ENCODE measurements around the gene ZDHHC9.
"Not testable (repeated sequence)": the region's sequence is repeated elsewhere in the genome, so short reads cannot be mapped to it uniquely, and the experiment has no call there.

ZDHHC9 gene
- long read RNA-seq, donor 1, full-length matches to known transcripts, result 14 of 14 reads
- long read RNA-seq, donor 1, partial matches to known transcripts, result 0 of 14 reads
- long read RNA-seq, donor 1, other reads (novel, unspliced or antisense), result 0 of 14 reads
- long read RNA-seq, donor 2, full-length matches to known transcripts, result 4 of 4 reads
- long read RNA-seq, donor 2, partial matches to known transcripts, result 0 of 4 reads
- long read RNA-seq, donor 2, other reads (novel, unspliced or antisense), result 0 of 4 reads
- long read RNA-seq, donor 3, full-length matches to known transcripts, result 2 of 2 reads
- long read RNA-seq, donor 3, partial matches to known transcripts, result 0 of 2 reads
- long read RNA-seq, donor 3, other reads (novel, unspliced or antisense), result 0 of 2 reads
- long read RNA-seq, donor 4, full-length matches to known transcripts, result 6 of 6 reads
- long read RNA-seq, donor 4, partial matches to known transcripts, result 0 of 6 reads
- long read RNA-seq, donor 4, other reads (novel, unspliced or antisense), result 0 of 6 reads
- long read RNA-seq, donor 5, full-length matches to known transcripts, result 13 of 13 reads
- long read RNA-seq, donor 5, partial matches to known transcripts, result 0 of 13 reads
- long read RNA-seq, donor 5, other reads (novel, unspliced or antisense), result 0 of 13 reads
- long read RNA-seq, donor 6, full-length matches to known transcripts, result 5 of 5 reads
- long read RNA-seq, donor 6, partial matches to known transcripts, result 0 of 5 reads
- long read RNA-seq, donor 6, other reads (novel, unspliced or antisense), result 0 of 5 reads
- long read RNA-seq, donor 7, full-length matches to known transcripts, result 7 of 41 reads
- long read RNA-seq, donor 7, partial matches to known transcripts, result 34 of 41 reads
- long read RNA-seq, donor 7, other reads (novel, unspliced or antisense), result 0 of 41 reads
- long read RNA-seq, donor 8, full-length matches to known transcripts, result 7 of 7 reads
- long read RNA-seq, donor 8, partial matches to known transcripts, result 0 of 7 reads
- long read RNA-seq, donor 8, other reads (novel, unspliced or antisense), result 0 of 7 reads

DNA sequence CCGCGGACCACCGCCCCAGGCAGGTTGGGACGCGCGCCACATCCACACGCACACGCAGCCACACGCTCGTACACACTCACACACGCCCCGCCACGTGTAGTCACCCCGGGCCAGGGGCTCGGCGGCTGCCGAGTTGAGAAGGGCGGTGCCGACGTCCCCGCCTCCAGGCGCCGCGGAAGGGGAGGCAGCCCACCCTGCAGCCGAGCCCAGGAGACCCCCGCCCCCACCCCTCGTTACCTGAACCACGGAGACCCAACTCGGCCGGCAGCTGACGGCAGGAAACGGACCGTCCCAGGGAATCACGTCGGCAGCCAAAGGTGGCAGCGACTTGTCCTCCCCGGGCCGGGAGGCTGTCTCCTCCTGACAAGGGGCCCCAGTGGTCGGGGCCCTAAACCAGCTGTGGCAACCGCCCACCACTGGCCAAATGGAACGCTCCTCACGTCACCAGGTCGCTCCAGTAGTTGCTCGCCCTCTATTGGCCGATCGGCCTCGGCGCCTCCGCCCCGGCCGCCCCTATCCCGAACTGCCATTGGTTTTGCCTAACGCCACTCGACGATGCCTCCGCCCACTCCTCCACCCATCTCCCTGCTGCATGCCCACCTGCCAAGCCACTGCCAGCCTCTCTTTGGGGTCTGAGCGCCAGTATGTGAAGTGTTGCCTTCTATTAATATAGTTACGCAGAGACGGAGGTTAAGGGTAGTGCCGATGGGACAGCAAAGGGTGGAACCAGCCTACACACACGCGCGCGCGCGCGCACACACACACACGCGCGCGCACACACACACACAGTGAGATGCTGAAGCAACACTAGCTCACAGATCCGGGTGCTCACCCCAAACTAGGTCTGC is at the start of gene ZDHHC9:
ZDHHC9 (minus strand) TSS at position 428 of the 848 bp plus-strand sequence. CDS start 1,941 bp downstream, outside the sequence.
- peak; percentile 84 for DNase-seq

DNA sequence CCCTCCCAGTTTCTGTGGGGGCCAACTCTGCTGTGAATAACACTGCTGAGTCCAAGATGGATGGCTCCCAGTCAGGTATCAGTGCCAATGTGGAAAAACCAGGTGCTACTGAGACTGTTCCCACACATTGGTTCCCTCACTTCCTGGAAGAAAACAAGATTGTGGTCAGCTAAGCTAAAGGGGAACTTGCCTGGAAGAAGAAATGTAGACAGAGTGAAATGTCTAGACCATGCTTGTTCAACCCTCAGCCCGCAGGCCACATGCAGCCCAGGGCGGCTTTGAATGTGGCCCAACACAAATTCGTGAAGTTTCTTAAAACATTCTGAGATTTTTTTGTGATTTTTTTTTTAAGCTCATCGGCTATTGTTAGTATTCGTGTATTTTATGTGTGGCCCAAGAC is 33.7 kb upstream of the ZDHHC9 start:
- no peak for DNase-seq

DNA sequence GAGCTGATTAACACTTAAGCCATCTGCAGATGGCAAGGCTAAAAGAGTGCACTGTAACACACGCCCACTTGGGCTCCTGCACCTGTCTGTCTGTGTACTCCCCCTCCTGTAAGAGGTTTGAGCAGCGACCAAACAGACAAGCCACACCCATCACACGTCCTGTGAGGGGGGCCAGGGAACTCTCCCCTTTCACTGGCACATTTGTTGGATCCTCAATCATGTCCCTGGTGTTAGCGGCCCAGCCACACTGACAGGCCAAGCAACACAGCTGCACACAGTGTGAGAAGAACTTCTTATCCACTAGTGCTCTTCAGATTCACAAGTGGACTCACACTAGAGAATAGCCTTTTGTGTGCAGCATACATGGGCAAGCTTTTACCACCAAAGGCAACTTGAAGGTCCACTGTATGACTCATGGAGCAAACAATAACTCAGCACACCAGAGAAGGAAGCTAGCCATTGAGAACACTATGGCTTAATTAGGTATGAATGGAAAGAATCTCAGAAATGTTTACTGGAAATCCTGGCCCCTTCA is 33.2 kb upstream of the ZDHHC9 start:
- DNase-seq, result no peak

DNA sequence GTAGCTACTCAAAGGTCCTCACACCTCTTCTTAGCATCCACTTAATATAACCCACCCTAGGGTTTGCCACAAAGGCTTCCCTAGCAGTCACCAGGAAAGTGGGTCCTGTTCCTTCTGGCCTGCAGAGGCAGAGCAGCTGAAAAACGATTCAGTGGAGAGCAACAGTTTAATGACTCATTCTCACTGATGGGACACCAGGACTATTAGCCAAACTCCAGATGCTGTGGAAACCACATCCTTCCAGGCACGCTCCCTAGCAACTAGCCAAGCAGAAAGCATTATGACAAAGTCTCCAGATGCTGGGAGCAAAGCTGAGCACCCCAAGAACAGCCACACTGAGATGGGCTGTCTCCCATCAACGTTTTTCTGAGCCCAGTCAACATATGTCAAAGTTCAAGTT is 32.0 kb upstream of the ZDHHC9 start:
- no peak for DNase-seq

DNA sequence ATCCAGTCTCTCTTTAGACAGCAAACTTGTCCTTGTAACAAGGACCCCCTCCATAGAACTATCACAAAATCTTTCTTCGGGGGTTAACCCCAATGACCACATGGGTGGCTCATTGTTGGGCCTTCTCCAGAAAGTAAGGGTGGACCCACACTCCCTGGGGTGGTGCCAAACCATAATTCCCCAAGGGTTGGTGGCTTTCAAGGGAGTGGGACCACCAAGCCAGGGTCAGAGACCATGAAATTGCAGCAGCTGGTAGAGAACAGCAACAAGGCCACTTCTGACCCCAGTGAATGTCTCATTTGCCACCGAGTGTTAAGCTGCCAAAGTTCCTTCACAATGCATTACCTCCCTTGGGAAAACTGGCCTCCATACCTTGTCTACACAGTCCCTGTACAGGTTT is 28.8 kb upstream of the ZDHHC9 start:
- DNase-seq, result no peak

DNA sequence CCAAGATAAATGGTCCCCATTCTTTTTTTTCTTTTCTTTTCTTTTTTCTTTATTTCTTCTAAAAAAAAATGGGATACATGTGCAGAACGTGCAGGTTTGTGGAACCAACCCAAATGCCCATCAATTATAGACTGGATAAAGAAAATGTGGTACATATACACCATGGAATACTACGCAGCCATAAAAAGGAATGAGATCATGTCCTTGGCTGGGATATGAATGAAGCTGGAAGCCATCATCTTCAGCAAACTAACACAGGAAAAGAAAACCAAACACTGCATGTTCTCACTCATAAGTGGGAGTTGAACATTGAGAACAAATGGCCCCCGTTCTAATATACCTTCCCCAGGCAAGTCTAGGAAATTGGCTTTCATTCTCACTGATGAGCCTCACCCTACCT is 22.6 kb upstream of the ZDHHC9 start:
- DNase-seq, result not testable (repeated sequence)

DNA sequence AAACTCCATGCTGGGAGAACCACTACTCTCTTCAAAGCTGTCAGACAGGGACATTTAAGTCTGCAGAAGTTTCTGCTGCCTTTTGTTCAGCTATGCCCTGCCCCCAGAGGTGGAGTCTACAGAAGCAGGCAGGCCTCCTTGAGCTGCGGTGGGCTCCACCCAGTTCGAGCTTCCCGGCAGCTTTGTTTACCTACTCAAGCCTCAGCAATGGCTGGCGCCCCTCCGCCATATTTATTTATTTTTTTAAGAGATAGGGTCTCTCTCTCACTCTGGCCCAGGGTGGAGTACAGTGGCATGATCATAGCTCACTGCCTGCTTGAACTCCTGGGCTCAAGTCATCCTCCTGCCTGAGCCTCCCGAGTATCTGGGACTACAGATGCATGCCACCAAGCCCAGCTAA is 15.4 kb upstream of the ZDHHC9 start:
- not testable (repeated sequence) for DNase-seq

DNA sequence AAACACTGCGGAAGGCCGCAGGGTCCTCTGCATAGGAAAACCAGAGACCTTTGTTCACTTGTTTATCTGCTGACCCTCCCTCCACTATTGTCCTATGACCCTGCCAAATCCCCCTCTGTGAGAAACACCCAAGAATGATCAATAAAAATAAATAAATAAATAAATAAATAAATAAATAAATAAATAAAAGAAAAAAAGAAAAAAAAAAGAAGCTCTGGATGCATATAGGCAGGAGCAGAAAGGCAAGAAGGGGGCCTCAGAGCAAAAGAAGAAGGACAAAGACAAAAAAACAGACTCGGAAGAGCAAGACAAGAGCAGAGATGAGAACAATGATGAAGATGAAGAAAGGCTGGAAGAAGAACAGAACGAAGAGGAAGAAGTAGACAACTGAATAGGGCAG is 8.1 kb upstream of the ZDHHC9 start:
- not testable (repeated sequence) for DNase-seq

DNA sequence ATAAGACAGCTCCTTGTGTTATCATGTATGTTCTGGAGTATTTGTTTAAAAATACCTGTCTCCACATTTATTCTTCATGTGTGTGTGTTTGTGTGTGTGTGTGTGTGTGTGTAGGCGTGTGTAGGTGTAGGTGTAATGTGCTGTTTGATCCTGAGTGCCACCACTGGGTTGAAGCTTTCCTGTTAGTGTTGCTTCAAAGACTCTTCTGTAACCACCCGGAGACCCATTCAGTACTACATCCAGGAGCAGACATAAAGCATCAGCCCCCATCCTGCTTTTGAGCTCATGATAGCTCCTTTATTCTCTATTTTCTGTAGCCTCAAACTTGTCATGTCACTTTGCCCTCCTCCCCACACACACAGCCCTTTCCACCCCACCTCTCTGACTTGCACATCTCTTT is 3.0 kb upstream of the ZDHHC9 start:
- no peak for DNase-seq

DNA sequence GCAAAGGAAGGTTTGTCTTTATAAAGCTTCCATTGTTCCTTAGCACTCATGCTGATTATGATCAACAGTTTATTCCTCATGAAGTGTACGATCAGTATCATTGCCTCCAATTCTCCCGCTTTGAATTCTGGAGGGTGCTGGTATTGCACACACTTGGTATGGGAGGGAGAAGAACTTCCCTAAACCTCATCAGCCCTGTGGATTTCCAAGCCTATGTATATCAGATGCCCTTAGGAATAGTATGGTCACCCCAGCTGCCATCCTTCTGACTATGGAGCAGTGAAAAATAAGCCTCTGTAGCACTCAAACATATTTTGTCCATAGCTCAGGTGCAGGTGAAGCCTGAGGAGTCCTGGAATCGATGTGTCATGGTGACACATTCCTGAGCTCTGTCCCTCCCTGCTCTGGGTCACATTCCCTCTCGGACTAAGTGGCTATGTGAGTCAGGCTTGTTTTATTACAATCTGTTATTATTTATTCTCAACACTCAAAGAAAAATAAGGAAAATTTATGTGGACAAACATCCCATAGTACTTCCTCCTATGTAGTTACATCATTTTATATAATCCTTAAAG is 2.0 kb upstream of the ZDHHC9 start:
- no peak for DNase-seq

DNA sequence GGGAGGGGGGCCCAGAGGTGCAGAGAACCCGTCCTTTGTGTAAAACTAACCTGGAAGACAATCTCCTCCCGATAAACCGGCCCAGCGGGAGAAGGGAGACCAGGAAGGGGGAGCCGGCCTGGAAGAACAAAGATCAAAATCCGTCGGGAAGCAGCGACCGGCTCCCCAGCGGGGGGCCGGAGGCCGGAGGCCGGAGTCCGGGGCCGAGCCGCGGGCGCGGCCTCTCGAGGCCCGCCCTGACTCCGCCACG is 552 bp downstream of the ZDHHC9 start:
- DNase-seq, result no peak

DNA sequence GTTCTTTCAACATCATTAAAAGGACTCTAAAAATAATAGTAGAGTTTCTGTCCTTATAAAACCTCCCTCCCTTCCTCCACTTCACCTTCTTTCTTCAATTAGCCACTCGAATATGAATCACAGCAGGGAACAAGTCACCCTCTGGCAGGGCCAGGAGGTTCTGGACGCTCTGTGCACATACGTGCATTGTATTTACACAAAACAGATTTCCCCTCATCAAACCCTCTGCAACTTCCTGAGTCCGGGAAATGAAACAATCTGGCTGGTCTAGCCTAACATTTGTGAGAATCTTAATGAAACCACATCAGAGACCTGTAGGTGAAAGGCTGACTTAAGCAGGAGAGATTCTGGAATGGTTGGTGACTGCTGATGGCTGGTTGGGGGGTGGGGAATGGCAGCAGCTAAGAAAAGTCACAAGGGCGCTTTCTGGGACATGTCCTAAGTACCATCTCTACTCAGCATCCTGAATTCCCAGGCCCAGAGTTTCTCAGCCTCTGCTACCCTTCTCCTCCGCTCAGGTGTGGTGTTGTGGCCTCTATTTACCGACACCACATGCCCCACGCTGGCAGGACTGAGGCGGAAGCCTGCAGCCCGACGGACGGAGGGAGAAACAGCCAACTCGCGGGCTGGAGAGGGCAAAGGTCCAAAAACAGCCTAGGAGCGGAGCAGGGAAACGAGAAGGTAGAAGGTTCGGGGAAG is 1.0 kb downstream of the ZDHHC9 start:
- DNase-seq, result no peak

DNA sequence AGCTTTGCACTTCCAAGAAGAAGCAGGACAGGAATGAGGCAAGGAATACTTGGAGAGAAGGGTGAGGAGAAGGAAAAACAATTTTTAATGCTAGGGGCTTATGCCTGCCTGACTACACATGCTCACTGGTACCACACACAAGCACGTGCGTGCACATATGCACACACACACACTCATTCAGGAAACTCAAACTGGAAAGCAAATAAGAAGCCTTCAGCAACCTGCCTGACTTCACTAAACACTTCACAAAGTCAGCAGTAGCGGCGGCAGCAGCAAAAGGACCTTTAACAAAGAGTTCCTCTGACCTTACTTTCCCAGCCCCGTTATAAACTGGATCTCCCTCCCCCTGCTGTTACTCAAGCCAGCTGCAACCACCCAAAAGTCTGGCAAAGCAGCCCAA is 3.3 kb downstream of the ZDHHC9 start:
- no peak for DNase-seq

DNA sequence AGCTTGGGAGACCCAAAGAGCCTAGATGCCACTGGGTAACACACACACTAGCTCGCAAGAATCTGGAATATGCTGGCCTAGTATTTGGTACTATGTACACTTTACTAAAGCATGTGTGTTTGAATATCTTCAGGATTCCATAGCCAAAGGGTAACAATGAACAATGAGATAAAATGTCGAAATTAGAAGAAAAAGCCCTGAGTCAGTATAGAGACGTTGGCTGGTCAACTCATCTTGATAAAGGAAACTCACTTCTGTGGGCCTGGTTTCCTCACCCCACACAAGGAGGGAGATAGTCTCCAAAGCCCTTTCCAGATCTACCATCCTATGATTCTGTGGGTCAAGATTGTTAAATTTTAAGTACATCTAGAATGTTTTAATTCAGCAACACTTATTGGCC is 6.9 kb downstream of the ZDHHC9 start:
- DNase-seq, result no peak

DNA sequence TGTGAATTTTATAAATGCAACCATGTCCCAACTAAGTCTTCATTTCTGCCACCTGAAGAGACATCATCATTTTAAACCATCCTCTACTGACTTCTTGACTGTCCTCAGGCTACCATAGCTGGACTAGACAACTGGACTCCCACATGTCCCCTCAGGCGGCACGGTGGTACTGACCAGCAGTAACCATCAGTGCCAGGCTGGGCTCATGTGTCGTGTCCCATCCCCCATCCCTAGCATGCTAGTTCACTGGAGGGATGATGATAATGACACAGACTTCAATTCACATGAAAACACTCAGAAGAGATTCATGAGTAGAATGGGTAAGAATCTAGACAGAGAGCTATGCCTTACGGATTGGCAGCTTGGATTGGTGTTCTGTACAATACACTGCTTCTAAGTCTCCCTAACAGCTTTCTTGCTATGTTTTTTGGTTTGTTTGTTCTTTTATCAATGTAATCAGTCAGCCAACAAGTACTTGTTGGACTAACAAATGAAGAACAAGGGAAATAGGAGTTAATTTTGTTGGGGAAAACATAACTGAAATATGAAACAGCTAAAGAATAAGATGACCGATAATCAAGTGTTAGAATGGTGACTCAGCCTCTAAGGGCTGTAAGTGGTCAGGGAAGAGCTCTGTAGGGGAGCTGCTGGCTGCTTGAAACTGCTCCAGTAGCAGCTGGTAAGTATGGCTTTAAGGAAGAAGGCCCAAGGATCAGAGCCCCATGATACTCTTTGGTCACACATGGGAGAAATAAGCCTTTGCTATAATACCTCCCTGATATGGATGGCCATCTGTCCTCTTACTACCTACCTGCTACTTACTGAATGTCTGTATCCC is 10.3 kb downstream of the ZDHHC9 start:
- no peak for DNase-seq

DNA sequence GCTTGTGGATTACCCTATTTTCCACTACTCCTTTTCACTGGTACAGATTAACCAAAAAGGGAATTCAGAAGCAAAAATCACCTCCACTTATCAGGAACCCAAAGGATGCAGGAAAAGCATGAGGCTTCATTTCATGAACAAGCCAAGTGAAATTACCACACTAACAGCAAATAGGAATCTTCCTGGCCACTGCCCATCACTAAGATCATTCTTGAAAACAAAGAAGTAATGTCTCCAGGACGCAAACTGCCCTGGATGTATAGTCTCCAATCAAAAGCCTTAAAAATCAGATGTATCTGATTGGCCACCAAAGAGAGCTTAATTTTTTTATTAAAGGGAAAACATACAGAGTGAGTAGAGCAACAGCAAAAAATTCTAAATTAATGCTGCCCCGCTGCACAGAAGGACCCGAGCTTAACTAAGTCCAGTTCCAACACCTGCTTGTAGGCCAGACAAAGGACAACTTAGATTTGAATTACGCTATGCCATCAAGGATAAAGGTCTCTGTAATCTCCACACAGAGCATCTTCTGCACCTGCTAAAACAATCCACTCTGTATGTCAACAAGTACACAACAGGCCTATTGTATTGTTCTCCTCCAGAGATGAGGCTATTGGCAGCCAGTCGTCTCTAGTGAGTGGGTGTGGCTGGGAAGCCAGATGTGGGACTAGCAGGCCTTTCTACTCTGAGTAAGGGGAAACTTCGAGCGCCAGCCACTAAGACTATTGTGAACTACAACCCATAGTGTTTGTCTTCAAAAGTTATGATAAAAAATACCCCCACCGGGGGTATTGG is 12.4 kb downstream of the ZDHHC9 start:
- no peak for DNase-seq

DNA sequence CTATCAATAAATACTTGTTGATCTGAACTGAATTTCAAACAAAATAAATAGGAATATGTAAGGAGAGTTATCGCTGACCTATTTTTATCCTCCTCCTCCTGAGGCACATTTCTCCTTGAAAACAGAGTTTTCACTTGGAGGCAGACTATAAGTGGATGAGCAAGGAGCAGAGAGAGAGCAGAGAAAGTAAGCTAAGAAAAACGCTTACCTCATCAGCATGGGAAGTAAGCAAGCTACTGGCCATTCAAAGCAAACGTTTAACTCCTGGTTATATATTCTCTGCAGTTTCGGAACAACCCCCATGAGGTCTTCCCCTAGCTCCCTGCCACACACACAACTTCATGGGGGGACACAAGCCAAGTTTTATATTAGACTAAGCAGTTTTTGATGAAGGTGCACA is 13.2 kb downstream of the ZDHHC9 start:
- DNase-seq, result no peak

DNA sequence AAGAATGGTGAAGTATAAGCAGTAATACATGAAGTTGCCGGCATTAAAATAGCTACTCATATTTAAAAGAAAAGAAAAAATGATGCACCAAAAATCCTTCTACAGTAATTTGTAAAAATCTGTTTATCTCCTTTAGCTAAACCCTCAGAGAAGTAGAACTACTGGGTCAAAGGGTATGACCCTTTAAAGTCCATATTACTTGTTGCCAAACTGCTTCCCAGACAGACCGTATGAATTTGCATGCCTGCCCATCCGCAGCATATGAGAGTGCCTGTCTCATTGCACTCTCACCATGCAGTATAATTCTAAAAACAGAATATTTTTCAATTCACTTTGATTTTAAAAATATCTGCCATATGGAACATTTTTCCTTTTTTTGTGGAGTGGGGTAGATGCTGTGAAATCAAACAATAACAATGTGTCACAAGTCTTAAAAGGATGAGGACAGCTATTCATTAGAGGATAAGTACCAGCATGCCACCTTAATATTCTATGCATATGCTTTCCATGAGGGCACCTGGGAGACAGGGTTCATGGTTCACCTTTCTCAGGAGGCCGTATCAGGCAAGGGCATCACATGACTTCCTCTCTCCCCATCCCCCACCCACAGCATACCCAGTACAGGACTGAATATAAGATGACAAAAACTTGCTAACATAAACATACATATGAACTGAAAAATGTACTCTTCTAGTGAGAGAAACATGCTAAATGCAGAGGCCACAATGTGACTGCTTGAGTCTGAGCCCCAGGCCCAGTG is 17.8 kb downstream of the ZDHHC9 start:
- DNase-seq, result no peak

DNA sequence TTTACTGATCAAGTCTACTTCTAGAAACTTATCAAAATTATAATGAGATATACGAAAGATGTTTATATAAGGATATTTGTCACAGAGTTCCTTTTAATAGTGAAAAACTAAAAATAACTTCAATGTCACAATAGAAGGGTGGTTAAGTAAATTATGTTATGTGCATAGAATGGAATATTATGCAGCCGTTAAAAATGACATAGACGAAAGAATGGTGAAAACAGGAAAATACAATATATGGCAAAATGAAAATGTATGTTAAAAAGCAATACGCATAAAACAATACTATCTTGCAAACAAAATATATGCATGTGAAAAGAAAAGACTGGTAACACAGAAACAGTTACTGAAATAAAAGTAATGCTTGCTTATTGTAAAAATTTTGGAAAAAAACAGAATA is 19.1 kb downstream of the ZDHHC9 start:
- DNase-seq, result no peak
